HCT116 (cell line): ENCODE measurements around the gene POLN. TPM values are rescaled to one million over a fixed set of nuclear protein-coding genes. Genes with fewer than 3 reads are reported as not detected.
A peak's percentile ranks its signal among the peaks of the same experiment; 100 is the strongest.

Experiments used
- ATAC-seq: fragments of 200-7000 bp; cut with Tn5 transposase; 2 replicates; pipeline ENCODE4 v1.9.1; 2020; ENCODE audit warnings: mild to moderate bottlenecking, moderate library complexity
- BruUV-seq: library from RNA; stranded (reverse); fragments of 400-500 nt; replicated peaks from 2 replicates; lab custom pipeline; 2021; lab: Mats Ljungman, UMichigan
- CTCF ChIA-PET: fragments of 300-600 bp; sonication (Branson Sonifier 250); formaldehyde crosslinking; loops from one replicate; lab custom pipeline; 2021; ENCODE audit warnings: antibody characterized with exemption; lab: Charles Lee
- POLR2A ChIA-PET: fragments of 300-600, 350-600 bp; sonication (Branson Sonifier 250); formaldehyde crosslinking; loops from one replicate; lab custom pipeline; 2021; ENCODE audit warnings: antibody characterized with exemption; lab: Charles Lee
- RAD21 ChIA-PET, 2 experiments: fragments of 300-600 bp; sonication (Branson Sonifier 250); formaldehyde crosslinking; loops; one replicate each; lab custom pipeline; 2023; ENCODE audit warnings: low total read pairs in 2 of 2; ENCODE audit not compliant: uncharacterized antibody in 2 of 2, unreplicated experiment in 2 of 2, low non-redundant PET in 1 of 2; lab: Charles Lee
- DNase-seq: peaks from one replicate; pipeline ENCODE4 v3.0.0-alpha.2; 2010; ENCODE audit warnings: low read depth, low spot score
- H2AFZ ChIP-seq: fragments of 200-600 bp; shearing (Covaris generic), sonication (generic); 2 replicates; pipeline ENCODE4 v1.6.1; 2017; ENCODE audit warnings: low read depth, mixed run types, mixed read lengths, antibody characterized with exemption, low read length; ENCODE audit not compliant: poor library complexity, severe bottlenecking
- H3K27ac ChIP-seq: 2 replicates; pipeline ENCODE4 v1.5.1; 2012; ENCODE audit warnings: low read depth, low read length
- H3K27me3 ChIP-seq: fragments of 200-600 bp; sonication (generic); 2 replicates; pipeline ENCODE4 v1.6.1; 2016; ENCODE audit warnings: mixed run types, low read length, mixed read lengths; ENCODE audit not compliant: insufficient read depth
- H3K36me3 ChIP-seq, 2 experiments: fragments of 200-500 bp in 1 of 2; fragments of 200-600 bp in 1 of 2; sonication (Bioruptor generic) in 1 of 2; sonication (generic) in 1 of 2; 2 replicates each; pipeline versions ENCODE4 v1.5.1 to v1.6.1; 2014 to 2016; ENCODE audit warnings: low read length in 2 of 2, inconsistent platforms in 1 of 2, mixed read lengths in 1 of 2, mixed run types in 1 of 2; ENCODE audit not compliant: insufficient read depth in 2 of 2, control insufficient read depth in 1 of 2
- H3K4me1 ChIP-seq, 2 experiments: fragments of 200-600 bp in 1 of 2; sonication (generic) in 1 of 2; 2 replicates each; pipeline versions ENCODE4 v1.5.1 to v1.6.1; 2012 to 2017; ENCODE audit warnings: low read length in 2 of 2, inconsistent platforms in 1 of 2, mild to moderate bottlenecking in 1 of 2, mixed read lengths in 1 of 2, mixed run types in 1 of 2, moderate library complexity in 1 of 2; ENCODE audit not compliant: insufficient read depth in 2 of 2, control insufficient read depth in 1 of 2
- H3K4me2 ChIP-seq: fragments of 200-600 bp; sonication (generic); 2 replicates; pipeline ENCODE4 v1.6.1; 2017; ENCODE audit warnings: mixed run types, low read length, mixed read lengths
- H3K4me3 ChIP-seq, 2 experiments: fragments of 200-600 bp in 1 of 2; sonication (generic) in 1 of 2; replicated peaks in 1 of 2; 2 replicates each; pipeline ENCODE4 v1.5.1; 2011 to 2016; ENCODE audit warnings: low read length in 2 of 2, control low read depth in 1 of 2, low read depth in 1 of 2, mild to moderate bottlenecking in 1 of 2, mixed read lengths in 1 of 2, mixed run types in 1 of 2
- H3K79me2 ChIP-seq: fragments of 200-600 bp; sonication (generic); 2 replicates; pipeline ENCODE4 v1.6.1; 2017; ENCODE audit warnings: mild to moderate bottlenecking, mixed run types, low read length, moderate library complexity, mixed read lengths; ENCODE audit not compliant: insufficient read depth
- H3K9ac ChIP-seq: fragments of 200-600 bp; sonication (generic); 2 replicates; pipeline ENCODE4 v1.6.1; 2016; ENCODE audit warnings: low read length, mixed read lengths
- H3K9me2 ChIP-seq: fragments of 200-600 bp; sonication (generic), shearing (Covaris generic); 2 replicates; pipeline ENCODE4 v1.6.1; 2017; ENCODE audit warnings: mixed run types, mild to moderate bottlenecking, moderate library complexity; ENCODE audit not compliant: insufficient read depth
- H3K9me3 ChIP-seq, 2 experiments: fragments of 200-500 bp in 1 of 2; fragments of 200-600 bp in 1 of 2; sonication (Bioruptor generic) in 1 of 2; sonication (generic) in 1 of 2; 2 replicates each; pipeline ENCODE4 v1.6.1; 2014 to 2017; ENCODE audit warnings: low read length in 2 of 2, mixed read lengths in 2 of 2, inconsistent platforms in 1 of 2, low read depth in 1 of 2, mild to moderate bottlenecking in 1 of 2, mixed run types in 1 of 2, moderate library complexity in 1 of 2; ENCODE audit not compliant: control insufficient read depth in 1 of 2, insufficient read depth in 1 of 2
- H4K20me1 ChIP-seq: fragments of 200-600 bp; sonication (generic), shearing (Covaris generic); 2 replicates; pipeline ENCODE4 v1.6.1; 2017; ENCODE audit warnings: mixed run types, mild to moderate bottlenecking, moderate library complexity; ENCODE audit not compliant: insufficient read depth
- FOSL1 ChIP-seq: IDR thresholded peaks from 2 replicates; pipeline ENCODE4 v1.6.1; 2012; ENCODE audit warnings: low read depth
- REST ChIP-seq: IDR thresholded peaks from 2 replicates; pipeline ENCODE4 v1.6.1; 2012; ENCODE audit warnings: low read depth
- SP1 ChIP-seq: IDR thresholded peaks from 2 replicates; pipeline ENCODE4 v1.6.1; 2012; ENCODE audit warnings: low read depth
- SRF ChIP-seq: IDR thresholded peaks from 2 replicates; pipeline ENCODE4 v1.6.1; 2012; ENCODE audit warnings: low read depth
- intact Hi-C: fragments of 100-400 bp; cut with micrococcal nuclease; formaldehyde crosslinking; loops from 2 replicates; pipeline ENCODE4 v1.10.0; 2022
- total RNA-seq: library from RNA; stranded (reverse); gene quantifications from one replicate; pipeline ENCODE4 v1.2.1, GENCODE V29; 2021; ENCODE audit not compliant: unreplicated experiment

POLN gene
- total RNA-seq, 1 experiment from 2014 or later: 3.1 TPM

- Histone ChIP-seq H3K9me2 (no peaks in the 10 kb centered on the region), H3K27ac (peak overlapping the region; percentile 17; the same call in 1 of the 2 replicates), H3K36me3 (peaks cover 0 to 5% of the 10 kb centered on the region in 2 experiments; a peak in 2 of 4 replicates), H3K79me2 (peaks cover 7% of the 10 kb centered on the region; the same call in 1 of the 2 replicates), H4K20me1 (no peaks in the 10 kb centered on the region), H3K4me2 (peak overlapping the region; percentile 21), H3K9ac (no peak overlapping the region), H3K9me3 (no peaks in the 10 kb centered on the region; a peak in 1 of 4 replicates), H3K27me3 (no peaks in the 10 kb centered on the region), H2AFZ (no peak overlapping the region), H3K4me1 (peaks cover 7 to 41% of the 10 kb centered on the region in 2 experiments; a peak in 3 of 4 replicates), H3K4me3 (no peak overlapping the region)
- ATAC-seq: no peak
- RAD21 ChIA-PET: no interaction called here
- intact Hi-C loops: no loop called here
- CTCF ChIA-PET: no interaction called here
- POLR2A ChIA-PET: interaction anchor here (1.0 kb wide), 1 partner anchor 117 kb away, joined by 3 read pairs; no protein-coding TSS in a partner anchor
- no peak for DNase-seq
- no TSS peak for BruUV-seq
- TF ChIP-seq SRF: no peak
Observed at GRCh38 chr4:2045518-2045951, 196.4 kb downstream of the POLN start.

DNA sequence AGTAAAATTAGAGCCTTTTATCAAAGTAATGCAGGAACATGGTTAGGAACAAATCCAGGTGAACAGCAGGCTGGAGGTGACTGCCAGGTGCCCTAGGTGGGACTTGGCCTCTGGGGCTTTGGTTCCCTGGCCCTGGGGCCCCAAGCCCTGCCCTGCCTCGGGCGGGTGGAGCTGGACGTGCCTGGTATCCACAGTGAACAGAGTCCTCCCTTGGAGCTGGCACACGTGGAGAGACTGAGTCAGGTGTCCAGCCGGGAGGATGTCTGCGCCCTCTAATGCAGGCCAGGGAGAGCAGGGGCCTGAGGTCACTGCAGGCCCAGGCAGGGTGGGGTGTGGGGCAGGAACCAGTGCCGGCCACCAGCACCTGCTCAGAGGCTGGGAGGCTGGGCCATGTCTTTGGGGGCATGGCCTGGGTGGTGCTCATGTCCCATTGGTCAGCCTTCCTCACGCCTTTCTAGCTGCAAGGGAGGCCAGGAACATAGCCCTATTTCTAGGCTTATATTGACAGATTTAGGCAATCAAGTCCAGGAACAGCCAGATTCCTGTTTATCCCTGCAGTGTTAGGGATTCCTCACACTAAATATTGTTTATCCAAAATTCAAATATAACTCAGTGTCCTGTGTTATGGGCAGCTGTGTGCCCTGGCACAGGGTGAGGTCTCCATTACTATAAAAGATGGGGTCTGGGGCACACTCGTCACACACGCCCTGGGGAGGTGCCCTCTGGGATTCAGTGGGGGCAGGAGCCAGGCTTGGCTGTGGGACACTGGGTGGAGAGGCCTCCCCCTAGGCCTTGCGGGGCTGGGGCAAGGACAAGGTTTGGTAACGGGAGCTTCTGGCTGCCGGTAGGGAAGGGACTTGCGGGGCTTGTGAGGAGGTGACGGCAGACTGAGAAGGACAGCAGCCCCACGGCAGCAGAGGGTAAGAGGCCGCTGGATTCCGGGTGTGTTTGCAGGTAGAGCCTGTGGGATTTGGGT, 197.1 kb downstream of the POLN start:
- H3K36me3 ChIP-seq: peaks cover 0 to 5% of the 10 kb centered on the region in 2 experiments; a peak in 2 of 4 replicates
- H3K9me2 ChIP-seq: no peaks in the 10 kb centered on the region
- ChIA-PET RAD21 (no interaction called here), CTCF (no interaction called here), POLR2A (interaction anchor here (1.0 kb wide), 1 partner anchor 118 kb away, joined by 3 read pairs; no protein-coding TSS in a partner anchor)
- H3K9ac ChIP-seq: no peak overlapping the region
- ATAC-seq (no peak), DNase-seq (no peak)
- H3K4me3 ChIP-seq: no peak overlapping the region
- no peaks in the 10 kb centered on the region for H4K20me1 ChIP-seq
- TF ChIP-seq SP1 (no peak), REST (no peak), FOSL1 (no peak)
- intact Hi-C loops: no loop called here
- H3K27me3 ChIP-seq: no peaks in the 10 kb centered on the region
- no peak overlapping the region for H2AFZ ChIP-seq
- no peaks in the 10 kb centered on the region; a peak in 1 of 4 replicates for H3K9me3 ChIP-seq
- H3K79me2 ChIP-seq: peaks cover 7% of the 10 kb centered on the region; the same call in 1 of the 2 replicates
- no peak overlapping the region; the same call in 1 of the 2 replicates for H3K4me2 ChIP-seq
- H3K4me1 ChIP-seq: peaks cover 7 to 41% of the 10 kb centered on the region in 2 experiments; a peak in 3 of 4 replicates
- no TSS peak for BruUV-seq
- H3K27ac ChIP-seq: no peak overlapping the region
